K562 (cell line): ENCODE measurements around the gene NET1. TPM values are rescaled to one million over a fixed set of nuclear protein-coding genes. Genes with fewer than 3 reads are reported as not detected.
A peak's percentile ranks its signal among the peaks of the same experiment; 100 is the strongest.

Experiments
- ARID3B ChIP-seq: fragments of 250-450 bp; sonication (Bioruptor Pico); IDR thresholded peaks from 2 replicates; pipeline ENCODE4 v1.4.0; 2020; ENCODE audit warnings: borderline replicate concordance
- CAMTA2 ChIP-seq: fragments of 250-450 bp; sonication (Bioruptor Pico); conservative IDR thresholded peaks from 2 replicates; pipeline ENCODE4 v1.5.1; 2022
- EZH2 ChIP-seq: IDR thresholded peaks from 2 replicates; pipeline ENCODE4 v1.6.1; 2012; ENCODE audit warnings: low read depth, mild to moderate bottlenecking, inconsistent platforms, low read length, borderline replicate concordance
- HIVEP1 ChIP-seq: fragments of 250-450 bp; sonication (Bioruptor Pico); IDR thresholded peaks from 2 replicates; pipeline ENCODE4 v1.4.0; 2020; ENCODE audit warnings: mild to moderate bottlenecking
- MAFK ChIP-seq: IDR thresholded peaks from 2 replicates; pipeline ENCODE4 v1.6.1; 2011; ENCODE audit warnings: low read length, improper control_type of control experiment
- MLLT1 ChIP-seq, 2 experiments: fragments of 450-650 bp; IDR thresholded peaks; 2 replicates each; pipeline ENCODE4 v1.6.1; 2016
- NBN ChIP-seq: fragments of 450-650 bp; IDR thresholded peaks from 2 replicates; pipeline ENCODE4 v1.6.1; 2016; ENCODE audit warnings: low read depth, mild to moderate bottlenecking
- PCBP2 ChIP-seq: fragments of 200-400 bp; formaldehyde crosslinking; IDR thresholded peaks from 2 replicates; pipeline ENCODE4 v1.6.1; 2018; ENCODE audit warnings: low read length, low read depth, mild to moderate bottlenecking, moderate library complexity; ENCODE audit not compliant: poor library complexity, severe bottlenecking
- RBM34 ChIP-seq: fragments of 200-400 bp; formaldehyde crosslinking; IDR thresholded peaks from 2 replicates; pipeline ENCODE4 v1.6.1; 2018; ENCODE audit warnings: low read length, borderline replicate concordance; ENCODE audit not compliant: insufficient read depth
- RFX5 ChIP-seq: IDR thresholded peaks from 2 replicates; pipeline ENCODE4 v1.6.1; 2011; ENCODE audit warnings: low read depth, mild to moderate bottlenecking, improper control_type of control experiment, low read length
- SMAD1 ChIP-seq: fragments of 150-350 bp; IDR thresholded peaks from 2 replicates; pipeline ENCODE4 v1.6.1; 2014; ENCODE audit warnings: low read length, low read depth; ENCODE audit not compliant: partially characterized antibody
- SMARCC2 ChIP-seq: fragments of 450-650 bp; IDR thresholded peaks from 2 replicates; pipeline ENCODE4 v1.6.1; 2017; ENCODE audit warnings: antibody characterized with exemption, moderate library complexity, mild to moderate bottlenecking, low read depth
- SREBF1 ChIP-seq: fragments of 150-350 bp; IDR thresholded peaks from 2 replicates; pipeline ENCODE4 v1.6.1; 2014; ENCODE audit warnings: antibody characterized with exemption, low read depth, low read length, borderline replicate concordance
- ZBTB1 ChIP-seq: sonication (generic); formaldehyde crosslinking; IDR thresholded peaks from 2 replicates; pipeline ENCODE4 v1.8.1; 2023; ENCODE audit warnings: missing genetic modification reagents, low read depth, mild to moderate bottlenecking, borderline replicate concordance
- ZBTB7A ChIP-seq: IDR thresholded peaks from 2 replicates; pipeline ENCODE4 v1.6.1; 2011; ENCODE audit warnings: low read depth, mild to moderate bottlenecking, low read length, moderate library complexity, borderline replicate concordance; ENCODE audit not compliant: control insufficient read depth
- ZKSCAN3 ChIP-seq: fragments of 250-450 bp; sonication (Bioruptor Pico); IDR thresholded peaks from 2 replicates; pipeline ENCODE4 v1.4.0; 2020
- ZNF143 ChIP-seq: sonication (generic); formaldehyde crosslinking; IDR thresholded peaks from 2 replicates; pipeline ENCODE4 v1.9.0; 2022; ENCODE audit warnings: mild to moderate bottlenecking, missing genetic modification reagents
- ZNF561 ChIP-seq: fragments of 450-650 bp; formaldehyde crosslinking; conservative IDR thresholded peaks from 2 replicates; pipeline ENCODE4 v1.4.0; 2020; ENCODE audit warnings: mild to moderate bottlenecking, moderate library complexity
- polyA plus RNA-seq, 8 experiments: library from polyadenylated mRNA; depleted of rRNA in 4 of 8; stranded (reverse) in 5 of 8; unstranded in 3 of 8; fragments of >200 nt; fragmentation: Nextera tagmentation in 2 of 8; fragmentation: Illumina TruSeq in 1 of 8; extraction: Ambion mirVana in 2 of 8; extraction: Trizol in 1 of 8; gene quantifications; 2 replicates each; pipeline versions ENCODE4 v1.2.1 to v1.2.3, GENCODE V29; 2011 to 2014; ENCODE audit warnings: inconsistent platforms in 1 of 8, missing spikeins in 1 of 8
- total RNA-seq, 7 experiments: library from RNA; depleted of rRNA in 6 of 7; stranded (reverse); fragments of >200 nt in 6 of 7; fragmentation: Illumina TruSeq in 2 of 7; extraction: Trizol in 2 of 7; gene quantifications; 2 replicates each; pipeline versions ENCODE4 v1.2.1 to v1.2.3, GENCODE V29; 2011 to 2021; ENCODE audit warnings: low replicate concordance in 1 of 7
- TF ChIP-seq, protein P1 (sequence below): fragments of 450-650 bp; conservative IDR thresholded peaks from 2 replicates; pipeline ENCODE4 v1.6.1; 2016; ENCODE audit warnings: missing genetic modification characterization, low read depth, mild to moderate bottlenecking, control low read depth, missing compliant biosample characterization
- TF ChIP-seq, protein P2 (sequence below): fragments of 450-650 bp; formaldehyde crosslinking; IDR thresholded peaks from 2 replicates; pipeline ENCODE4 v1.4.0; 2020; ENCODE audit warnings: mild to moderate bottlenecking
- TF ChIP-seq, protein P3 (sequence below): fragments of 250-450 bp; sonication (Bioruptor Pico); IDR thresholded peaks from 2 replicates; pipeline ENCODE4 v1.4.0; 2020; ENCODE audit warnings: mild to moderate bottlenecking, moderate library complexity, borderline replicate concordance

Gene NET1
- total and polyA plus RNA-seq, 9 of the 15 experiments (the other 6 are each of a cell fraction or from before 2014, with no cell fraction given) = 47.4 to 258 (median 106) TPM

DNA sequence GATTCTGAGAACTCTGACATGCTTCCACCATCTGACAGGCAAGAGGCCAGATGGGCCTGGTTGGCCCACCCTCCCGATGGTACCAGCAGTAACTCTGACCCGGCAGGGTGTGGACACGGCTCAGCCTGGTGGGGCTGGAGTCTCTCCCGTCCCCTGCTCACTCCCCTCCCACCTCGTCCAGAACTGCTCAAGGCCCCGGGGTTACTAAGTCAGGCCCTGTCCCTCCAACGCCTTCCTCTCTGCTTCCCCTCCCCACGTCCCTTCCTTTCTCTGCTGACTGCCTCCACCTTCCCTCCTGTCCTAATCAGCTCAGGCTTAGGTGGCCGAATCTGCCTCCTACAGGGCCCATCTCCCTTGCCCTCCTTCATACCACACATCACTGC is 74.5 kb downstream of the NET1 start (continued):
- TF ChIP-seq, protein P1, sequence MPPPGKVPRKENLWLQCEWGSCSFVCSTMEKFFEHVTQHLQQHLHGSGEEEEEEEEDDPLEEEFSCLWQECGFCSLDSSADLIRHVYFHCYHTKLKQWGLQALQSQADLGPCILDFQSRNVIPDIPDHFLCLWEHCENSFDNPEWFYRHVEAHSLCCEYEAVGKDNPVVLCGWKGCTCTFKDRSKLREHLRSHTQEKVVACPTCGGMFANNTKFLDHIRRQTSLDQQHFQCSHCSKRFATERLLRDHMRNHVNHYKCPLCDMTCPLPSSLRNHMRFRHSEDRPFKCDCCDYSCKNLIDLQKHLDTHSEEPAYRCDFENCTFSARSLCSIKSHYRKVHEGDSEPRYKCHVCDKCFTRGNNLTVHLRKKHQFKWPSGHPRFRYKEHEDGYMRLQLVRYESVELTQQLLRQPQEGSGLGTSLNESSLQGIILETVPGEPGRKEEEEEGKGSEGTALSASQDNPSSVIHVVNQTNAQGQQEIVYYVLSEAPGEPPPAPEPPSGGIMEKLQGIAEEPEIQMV = no peak
- no peak for TF ChIP-seq CAMTA2
- TF ChIP-seq, protein P2, sequence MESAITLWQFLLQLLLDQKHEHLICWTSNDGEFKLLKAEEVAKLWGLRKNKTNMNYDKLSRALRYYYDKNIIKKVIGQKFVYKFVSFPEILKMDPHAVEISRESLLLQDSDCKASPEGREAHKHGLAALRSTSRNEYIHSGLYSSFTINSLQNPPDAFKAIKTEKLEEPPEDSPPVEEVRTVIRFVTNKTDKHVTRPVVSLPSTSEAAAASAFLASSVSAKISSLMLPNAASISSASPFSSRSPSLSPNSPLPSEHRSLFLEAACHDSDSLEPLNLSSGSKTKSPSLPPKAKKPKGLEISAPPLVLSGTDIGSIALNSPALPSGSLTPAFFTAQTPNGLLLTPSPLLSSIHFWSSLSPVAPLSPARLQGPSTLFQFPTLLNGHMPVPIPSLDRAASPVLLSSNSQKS (CRISPR knock-in tag) = no peak
- no peak for TF ChIP-seq ZNF561 (CRISPR knock-in tag)
- TF ChIP-seq HIVEP1 (CRISPR knock-in tag) = no peak
- peak; percentile 69 to 84; a peak in 3 of 4 replicates for TF ChIP-seq MLLT1 (IDR thresholded peaks at IDR 0.05)
- TF ChIP-seq ZBTB1 (CRISPR knock-in tag) = no peak
- TF ChIP-seq MAFK = no peak
- TF ChIP-seq ARID3B (CRISPR knock-in tag) = no peak
- TF ChIP-seq EZH2 = no peak
- no peak for TF ChIP-seq ZKSCAN3
- TF ChIP-seq ZBTB7A = 0 out of 2 replicates have a peak, but pooled peaks have one; percentile 21
- TF ChIP-seq, protein P3, sequence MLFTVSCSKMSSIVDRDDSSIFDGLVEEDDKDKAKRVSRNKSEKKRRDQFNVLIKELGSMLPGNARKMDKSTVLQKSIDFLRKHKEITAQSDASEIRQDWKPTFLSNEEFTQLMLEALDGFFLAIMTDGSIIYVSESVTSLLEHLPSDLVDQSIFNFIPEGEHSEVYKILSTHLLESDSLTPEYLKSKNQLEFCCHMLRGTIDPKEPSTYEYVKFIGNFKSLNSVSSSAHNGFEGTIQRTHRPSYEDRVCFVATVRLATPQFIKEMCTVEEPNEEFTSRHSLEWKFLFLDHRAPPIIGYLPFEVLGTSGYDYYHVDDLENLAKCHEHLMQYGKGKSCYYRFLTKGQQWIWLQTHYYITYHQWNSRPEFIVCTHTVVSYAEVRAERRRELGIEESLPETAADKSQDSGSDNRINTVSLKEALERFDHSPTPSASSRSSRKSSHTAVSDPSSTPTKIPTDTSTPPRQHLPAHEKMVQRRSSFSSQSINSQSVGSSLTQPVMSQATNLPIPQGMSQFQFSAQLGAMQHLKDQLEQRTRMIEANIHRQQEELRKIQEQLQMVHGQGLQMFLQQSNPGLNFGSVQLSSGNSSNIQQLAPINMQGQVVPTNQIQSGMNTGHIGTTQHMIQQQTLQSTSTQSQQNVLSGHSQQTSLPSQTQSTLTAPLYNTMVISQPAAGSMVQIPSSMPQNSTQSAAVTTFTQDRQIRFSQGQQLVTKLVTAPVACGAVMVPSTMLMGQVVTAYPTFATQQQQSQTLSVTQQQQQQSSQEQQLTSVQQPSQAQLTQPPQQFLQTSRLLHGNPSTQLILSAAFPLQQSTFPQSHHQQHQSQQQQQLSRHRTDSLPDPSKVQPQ = no peak
- peak; percentile 74; the same call in 1 of the 2 replicates for TF ChIP-seq NBN
- no peak for TF ChIP-seq ZNF143 (CRISPR knock-in tag)
- TF ChIP-seq PCBP2 = no peak
- no peak for TF ChIP-seq RBM34
- TF ChIP-seq SMARCC2 = no peak
- no peak for TF ChIP-seq RFX5
- no peak for TF ChIP-seq SREBF1
- no peak for TF ChIP-seq SMAD1
